Activated CD8-positive, alpha-beta T cell treated with anti-CD3 and anti-CD28 coated beads for 36 hours (primary cell): ENCODE measurements around the gene NLRC3. TPM values are rescaled to one million over a fixed set of nuclear protein-coding genes. Genes with fewer than 3 reads are reported as not detected.

ENCODE experiments used
- ATAC-seq: fragments of 200-7000 bp; cut with Tn5 transposase; one replicate; pipeline ENCODE4 v1.10.0; 2021; ENCODE audit warnings: mild to moderate bottlenecking, moderate library complexity
- CTCF ChIA-PET: fragments of 350-600 bp; sonication (Branson Sonifier 250); formaldehyde crosslinking; loops from one replicate; lab custom pipeline; 2021; ENCODE audit warnings: antibody characterized with exemption; lab: Charles Lee
- POLR2A ChIA-PET: fragments of 350-600 bp; sonication (Branson Sonifier 250); formaldehyde crosslinking; loops from one replicate; lab custom pipeline; 2021; ENCODE audit warnings: antibody characterized with exemption; lab: Charles Lee
- DNase-seq: peaks from one replicate; pipeline ENCODE4 v3.0.0-alpha.2; 2020
- H3K27ac Mint-ChIP-seq: one replicate; pipeline ENCODE4 v1.8.0; 2021; ENCODE audit warnings: mild to moderate bottlenecking, mixed read lengths
- H3K27me3 Mint-ChIP-seq: one replicate; pipeline ENCODE4 v1.8.0; 2021; ENCODE audit warnings: mixed read lengths
- H3K36me3 Mint-ChIP-seq: one replicate; pipeline ENCODE4 v1.8.0; 2021; ENCODE audit warnings: low read depth, mixed read lengths
- H3K4me1 Mint-ChIP-seq: one replicate; pipeline ENCODE4 v1.8.0; 2021; ENCODE audit warnings: low read depth, mixed read lengths
- H3K4me3 Mint-ChIP-seq: one replicate; pipeline ENCODE4 v1.8.0; 2021; ENCODE audit warnings: mild to moderate bottlenecking, moderate library complexity, mixed read lengths
- H3K9me3 Mint-ChIP-seq: one replicate; pipeline ENCODE4 v1.8.0; 2021; ENCODE audit warnings: mixed read lengths
- intact Hi-C: fragments of 100-400 bp; cut with micrococcal nuclease; formaldehyde crosslinking; loops from one replicate; pipeline ENCODE4 v1.10.0; 2022
- total RNA-seq, 2 experiments: library from RNA; stranded (reverse); gene quantifications; one replicate each; pipeline ENCODE4 v1.2.3, GENCODE V29; 2021
- TF ChIP-seq, protein P1 (sequence below): fragments of 200-600 bp; IDR thresholded peaks from one replicate; pipeline ENCODE4 v1.8.0; 2022; ENCODE audit warnings: antibody characterized with exemption, mild to moderate bottlenecking

NLRC3 gene
- total RNA-seq, 2 experiments from 2014 or later = 17.9 to 19.8 TPM

DNA sequence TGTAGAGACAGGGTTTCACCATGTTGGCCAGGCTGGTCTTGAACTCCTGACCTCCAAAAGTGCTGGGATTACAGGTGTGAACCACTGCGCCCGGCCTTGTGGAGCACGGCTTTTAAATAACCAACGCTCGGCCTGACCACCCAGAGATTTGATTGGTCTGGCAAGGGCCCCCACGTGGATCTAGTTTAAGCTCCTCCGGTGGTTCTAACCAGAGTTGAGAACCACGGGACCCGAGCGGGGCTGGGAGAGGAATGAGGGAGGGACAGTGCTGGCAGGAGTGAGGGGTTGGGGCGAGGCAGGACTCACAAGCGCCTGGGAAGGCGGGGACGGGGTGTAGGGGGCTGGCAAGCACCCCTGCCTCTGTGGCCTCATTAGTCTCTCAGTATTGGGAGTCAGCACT, 3.0 kb downstream of the NLRC3 start:
- H3K36me3 Mint-ChIP-seq = peaks cover 27% of the 10 kb centered on the region
- ATAC-seq (no peak), DNase-seq (no peak)
- intact Hi-C loops = loop anchor here (10.0 kb wide), 1 partner anchor 69 kb away; the partner anchor contains the start of gene CLUAP1
- TF ChIP-seq, protein P1, sequence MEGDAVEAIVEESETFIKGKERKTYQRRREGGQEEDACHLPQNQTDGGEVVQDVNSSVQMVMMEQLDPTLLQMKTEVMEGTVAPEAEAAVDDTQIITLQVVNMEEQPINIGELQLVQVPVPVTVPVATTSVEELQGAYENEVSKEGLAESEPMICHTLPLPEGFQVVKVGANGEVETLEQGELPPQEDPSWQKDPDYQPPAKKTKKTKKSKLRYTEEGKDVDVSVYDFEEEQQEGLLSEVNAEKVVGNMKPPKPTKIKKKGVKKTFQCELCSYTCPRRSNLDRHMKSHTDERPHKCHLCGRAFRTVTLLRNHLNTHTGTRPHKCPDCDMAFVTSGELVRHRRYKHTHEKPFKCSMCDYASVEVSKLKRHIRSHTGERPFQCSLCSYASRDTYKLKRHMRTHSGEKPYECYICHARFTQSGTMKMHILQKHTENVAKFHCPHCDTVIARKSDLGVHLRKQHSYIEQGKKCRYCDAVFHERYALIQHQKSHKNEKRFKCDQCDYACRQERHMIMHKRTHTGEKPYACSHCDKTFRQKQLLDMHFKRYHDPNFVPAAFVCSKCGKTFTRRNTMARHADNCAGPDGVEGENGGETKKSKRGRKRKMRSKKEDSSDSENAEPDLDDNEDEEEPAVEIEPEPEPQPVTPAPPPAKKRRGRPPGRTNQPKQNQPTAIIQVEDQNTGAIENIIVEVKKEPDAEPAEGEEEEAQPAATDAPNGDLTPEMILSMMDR = no peak
- no peak overlapping the region for H3K27ac Mint-ChIP-seq
- peaks cover 14% of the 10 kb centered on the region for H3K9me3 Mint-ChIP-seq
- peaks cover 40% of the 10 kb centered on the region for H3K4me1 Mint-ChIP-seq
- ChIA-PET POLR2A (interaction anchor here (0.9 kb wide), 1 partner anchor 13 kb away, joined by 4 read pairs; no protein-coding TSS in a partner anchor), CTCF (no interaction called here)
- no peak overlapping the region for H3K4me3 Mint-ChIP-seq
- no peaks in the 10 kb centered on the region for H3K27me3 Mint-ChIP-seq

- Mint-ChIP-seq H3K9me3 (peaks cover 14% of the 10 kb centered on the region), H3K27ac (peak overlapping the region; percentile 12), H3K4me1 (peaks cover 32% of the 10 kb centered on the region), H3K4me3 (no peak overlapping the region), H3K27me3 (no peaks in the 10 kb centered on the region), H3K36me3 (peaks cover 27% of the 10 kb centered on the region)
- intact Hi-C loops = loop anchor here (10.0 kb wide), 1 partner anchor 68 kb away; the partner anchor contains the start of gene CLUAP1
- TF ChIP-seq, protein P1 = no peak
- ChIA-PET POLR2A (interaction anchor here (1.5 kb wide), 1 partner anchor 39 kb away, joined by 3 read pairs; the partner anchor contains the start of gene SLX4), CTCF (no interaction called here)
- no peak for DNase-seq
- no peak for ATAC-seq
These were observed 3.9 kb downstream of the NLRC3 start for GRCh38 chr16:3573146-3573815.

GRCh38 chr16:3570420-3571062, 6.7 kb downstream of the NLRC3 start:
- CTCF ChIA-PET = no interaction called here
- Mint-ChIP-seq H3K4me3 (no peak overlapping the region), H3K27ac (no peak overlapping the region), H3K36me3 (peaks cover 27% of the 10 kb centered on the region), H3K27me3 (no peaks in the 10 kb centered on the region), H3K9me3 (peaks cover 14% of the 10 kb centered on the region), H3K4me1 (peaks cover 24% of the 10 kb centered on the region)
- TF ChIP-seq, protein P1 = no peak
- ATAC-seq (no peak), DNase-seq (no peak)
- intact Hi-C loops = loop anchor here (10.0 kb wide), 1 partner anchor 66 kb away; the partner anchor contains the start of gene CLUAP1
- POLR2A ChIA-PET = interaction anchor here (1.7 kb wide), 1 partner anchor 9 kb away, joined by 4 read pairs; no protein-coding TSS in a partner anchor

DNA sequence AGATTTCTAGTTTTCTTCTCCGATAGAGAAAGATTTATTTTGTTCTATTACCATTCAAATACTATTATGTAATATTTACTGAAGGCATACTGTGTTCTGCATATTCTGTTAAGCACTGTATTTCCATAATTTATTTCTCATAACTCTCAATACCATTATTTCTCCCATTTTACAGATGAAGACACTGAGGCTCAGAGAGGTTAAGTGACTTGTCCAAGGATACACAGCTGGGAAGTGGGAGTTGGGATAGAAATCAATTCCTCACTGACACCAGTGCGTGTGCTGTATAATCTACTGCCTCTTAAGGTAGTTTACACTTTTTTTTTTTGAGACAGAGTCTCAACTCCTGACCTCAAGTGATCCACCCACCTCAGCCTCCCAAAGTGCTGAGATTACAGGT, 7.4 kb downstream of the NLRC3 start:
- Mint-ChIP-seq H3K4me1 (peaks cover 17% of the 10 kb centered on the region), H3K4me3 (no peak overlapping the region), H3K36me3 (peaks cover 26% of the 10 kb centered on the region), H3K27ac (no peak overlapping the region), H3K9me3 (peaks cover 14% of the 10 kb centered on the region), H3K27me3 (no peaks in the 10 kb centered on the region)
- TF ChIP-seq, protein P1 = no peak
- DNase-seq (no peak), ATAC-seq (no peak)
- intact Hi-C loops = loop anchor here (10.0 kb wide), 1 partner anchor 65 kb away; the partner anchor contains the start of gene CLUAP1
- CTCF ChIA-PET = no interaction called here
- POLR2A ChIA-PET = no interaction called here

DNA sequence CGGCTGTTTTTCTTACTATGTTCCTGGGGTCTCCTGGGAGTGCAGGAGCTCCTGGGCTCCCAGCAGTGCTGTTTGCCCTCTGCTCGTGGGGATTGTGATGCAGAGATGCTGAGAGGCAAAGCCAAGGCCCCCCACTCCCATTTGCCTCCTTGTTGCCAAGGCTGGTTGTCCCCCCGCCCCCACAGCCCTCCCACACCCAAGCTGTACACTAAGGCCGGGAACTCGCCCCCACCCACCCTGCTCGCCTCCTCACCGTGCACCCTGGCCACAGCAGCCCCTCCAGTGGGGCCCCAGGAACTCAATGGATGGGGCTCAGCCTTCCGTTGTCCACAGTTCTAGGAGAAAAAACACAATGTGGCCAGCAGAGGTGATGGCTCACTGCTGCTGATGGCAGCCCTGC, 10.2 kb downstream of the NLRC3 start:
- CTCF ChIA-PET = no interaction called here

More for the DNA sequence above, 10.2 kb downstream of the NLRC3 start:
- Mint-ChIP-seq H3K4me3 (no peak overlapping the region), H3K27ac (no peak overlapping the region), H3K4me1 (peaks cover 3% of the 10 kb centered on the region), H3K9me3 (peaks cover 12% of the 10 kb centered on the region), H3K36me3 (peaks cover 23% of the 10 kb centered on the region), H3K27me3 (no peaks in the 10 kb centered on the region)
- POLR2A ChIA-PET = interaction anchor here (1.2 kb wide), 1 partner anchor 30 kb away, joined by 3 read pairs; no protein-coding TSS in a partner anchor
- TF ChIP-seq, protein P1 = no peak
- intact Hi-C loops = no loop called here
- DNase-seq (no peak), ATAC-seq (no peak)
